Keratinocyte (primary cell): ENCODE data around the gene RDH12. TPM values are rescaled to one million over a fixed set of nuclear protein-coding genes. Genes with fewer than 3 reads are reported as not detected.

Source experiments
- DNase-seq: peaks from one replicate; pipeline ENCODE4 v3.0.0-alpha.2; 2011; ENCODE audit warnings: low read depth, missing footprints, low spot score
- FAIRE-seq: peaks from 2 replicates; lab custom pipeline; 2011; peaks lifted over from hg19 to GRCh38; lab: Jason Lieb, UNC
- H2AFZ ChIP-seq: 2 replicates; pipeline ENCODE4 v1.6.0; 2012; ENCODE audit warnings: low read length, control low read depth, inconsistent platforms; ENCODE audit not compliant: control insufficient read depth
- H3K27ac ChIP-seq: 2 replicates; pipeline ENCODE4 v1.5.1; 2011; ENCODE audit warnings: low read length; ENCODE audit not compliant: control insufficient read depth, insufficient read depth
- H3K27me3 ChIP-seq: 3 replicates; pipeline ENCODE4 v1.6.0; 2011; ENCODE audit warnings: low read length; ENCODE audit not compliant: control insufficient read depth, insufficient read depth; ENCODE audit errors: extremely low read depth
- H3K36me3 ChIP-seq, 2 experiments: 2 replicates in 1 of 2; 3 replicates in 1 of 2; pipeline ENCODE4 v1.5.1; 2011; ENCODE audit warnings: low read length in 2 of 2, mild to moderate bottlenecking in 1 of 2; ENCODE audit not compliant: control insufficient read depth in 2 of 2, insufficient read depth in 2 of 2; ENCODE audit errors: extremely low read depth in 1 of 2
- H3K4me1 ChIP-seq: 3 replicates; pipeline ENCODE4 v1.5.1; 2011; ENCODE audit warnings: low read length; ENCODE audit not compliant: control insufficient read depth, insufficient read depth; ENCODE audit errors: extremely low read depth
- H3K4me2 ChIP-seq: 3 replicates; pipeline ENCODE4 v1.6.0; 2011; ENCODE audit warnings: low read depth, low read length; ENCODE audit not compliant: control insufficient read depth, insufficient read depth; ENCODE audit errors: extremely low read depth
- H3K4me3 ChIP-seq, 3 experiments: fragments of 200-600 bp in 1 of 3; sonication (generic) in 1 of 3; 2 replicates in 2 of 3; 3 replicates in 1 of 3; pipeline ENCODE4 v1.5.1; 2011 to 2016; ENCODE audit warnings: low read length in 3 of 3, mild to moderate bottlenecking in 3 of 3, control low read depth in 2 of 3, inconsistent platforms in 1 of 3, low read depth in 1 of 3, mixed read lengths in 1 of 3, mixed run types in 1 of 3, moderate library complexity in 1 of 3; ENCODE audit not compliant: control insufficient read depth in 2 of 3, insufficient read depth in 2 of 3; ENCODE audit errors: extremely low read depth in 1 of 3
- H3K79me2 ChIP-seq: 2 replicates; pipeline ENCODE4 v1.6.0; 2012; ENCODE audit warnings: low read length; ENCODE audit not compliant: control insufficient read depth, insufficient read depth
- H3K9ac ChIP-seq: 3 replicates; pipeline ENCODE4 v1.6.0; 2011; ENCODE audit warnings: low read length; ENCODE audit not compliant: control insufficient read depth, insufficient read depth; ENCODE audit errors: extremely low read depth
- H3K9me1 ChIP-seq: 3 replicates; pipeline ENCODE4 v1.6.0; 2011; ENCODE audit warnings: low read length; ENCODE audit not compliant: control insufficient read depth, insufficient read depth; ENCODE audit errors: extremely low read depth
- H3K9me3 ChIP-seq: 2 replicates; pipeline ENCODE4 v1.5.1; 2012; ENCODE audit warnings: low read depth, low read length; ENCODE audit not compliant: control insufficient read depth
- H4K20me1 ChIP-seq: 3 replicates; pipeline ENCODE4 v1.6.0; 2011; ENCODE audit warnings: low read length; ENCODE audit not compliant: control insufficient read depth, insufficient read depth; ENCODE audit errors: extremely low read depth
- EZH2 ChIP-seq: IDR thresholded peaks from one replicate; pipeline ENCODE4 v1.6.1; 2012; ENCODE audit warnings: inconsistent platforms, mild to moderate bottlenecking, low read length, moderate library complexity
- dilution Hi-C: fragments of 300-500 bp; cut with MboI; formaldehyde crosslinking; loops from one replicate; pipeline ENCODE4 v1.7.0; 2020; ENCODE audit warnings: low sequenced_read_pairs; ENCODE audit not compliant: extremely low pct_ligation_motif_present
- polyA plus RNA-seq, 5 experiments: library from polyadenylated mRNA; depleted of rRNA in 3 of 5; stranded (reverse) in 3 of 5; stranded (forward) in 1 of 5; unstranded in 1 of 5; fragments of >200 nt; gene quantifications; 1 replicate in 1 of 5; 2 replicates in 3 of 5; 3 replicates in 1 of 5; pipeline versions ENCODE4 v1.2.1 to v1.2.3, GENCODE V29; 2011 to 2012; ENCODE audit warnings: missing spikeins in 2 of 5, low read depth in 1 of 5, low replicate concordance in 1 of 5
- TF ChIP-seq, protein P1 (sequence below), 3 experiments: IDR thresholded peaks in 1 of 3; conservative IDR thresholded peaks in 1 of 3; optimal IDR thresholded peaks in 1 of 3; 2 replicates in 2 of 3; 3 replicates in 1 of 3; pipeline versions ENCODE3 to v1.5.1; 2011; ENCODE audit warnings: low read length in 3 of 3, mild to moderate bottlenecking in 3 of 3, moderate library complexity in 2 of 3, control low read depth in 1 of 3, inconsistent platforms in 1 of 3; ENCODE audit not compliant: insufficient read depth in 2 of 3; ENCODE audit errors: extremely low read depth in 1 of 3

Gene RDH12
- polyA plus RNA-seq, 1 donor (not counting 4 experiments of a cell fraction or from before 2014, with no cell fraction given) = 0.98 TPM

DNA sequence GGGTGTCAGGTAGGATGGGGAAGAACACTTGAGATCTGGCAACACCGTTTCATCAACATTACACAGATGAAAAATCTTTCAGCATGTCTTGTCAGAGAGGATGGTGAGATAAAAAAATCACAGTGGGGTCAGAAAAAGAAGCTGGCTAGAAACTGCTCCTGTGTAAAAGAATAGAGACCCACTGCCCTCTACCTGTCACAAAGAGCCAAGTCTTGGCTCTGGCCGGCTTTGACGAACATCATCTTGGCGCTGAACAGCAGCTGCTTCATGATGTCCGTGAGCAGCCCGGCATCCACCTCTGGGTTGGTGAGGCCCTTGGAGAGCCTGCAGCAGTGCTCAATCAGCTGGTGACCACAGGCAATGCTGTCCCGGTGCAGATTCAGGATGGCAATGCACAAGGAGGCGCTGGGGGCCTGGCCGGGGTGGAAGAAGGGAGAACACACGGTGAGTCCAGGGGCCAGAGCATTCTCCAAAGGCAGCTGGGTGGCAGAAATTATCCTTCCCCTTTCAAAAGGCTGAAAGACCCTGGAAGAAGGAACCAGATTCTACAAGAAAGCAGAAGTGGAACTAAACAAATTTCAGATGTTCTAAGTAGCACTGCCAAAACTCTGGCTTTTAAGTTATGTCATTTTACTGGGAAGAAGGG, 64.5 kb downstream of the RDH12 start:
- no peak overlapping the region for H3K27ac ChIP-seq
- no peaks in the 10 kb centered on the region for H3K9me3 ChIP-seq
- no peaks in the 10 kb centered on the region for H3K9me1 ChIP-seq
- FAIRE-seq = no peak
- H3K4me3 ChIP-seq = no peak overlapping the region
- H4K20me1 ChIP-seq = no peaks in the 10 kb centered on the region
- DNase-seq = no peak
- dilution Hi-C loops = no loop called here
- H3K27me3 ChIP-seq = no peaks in the 10 kb centered on the region
- TF ChIP-seq, protein P1, sequence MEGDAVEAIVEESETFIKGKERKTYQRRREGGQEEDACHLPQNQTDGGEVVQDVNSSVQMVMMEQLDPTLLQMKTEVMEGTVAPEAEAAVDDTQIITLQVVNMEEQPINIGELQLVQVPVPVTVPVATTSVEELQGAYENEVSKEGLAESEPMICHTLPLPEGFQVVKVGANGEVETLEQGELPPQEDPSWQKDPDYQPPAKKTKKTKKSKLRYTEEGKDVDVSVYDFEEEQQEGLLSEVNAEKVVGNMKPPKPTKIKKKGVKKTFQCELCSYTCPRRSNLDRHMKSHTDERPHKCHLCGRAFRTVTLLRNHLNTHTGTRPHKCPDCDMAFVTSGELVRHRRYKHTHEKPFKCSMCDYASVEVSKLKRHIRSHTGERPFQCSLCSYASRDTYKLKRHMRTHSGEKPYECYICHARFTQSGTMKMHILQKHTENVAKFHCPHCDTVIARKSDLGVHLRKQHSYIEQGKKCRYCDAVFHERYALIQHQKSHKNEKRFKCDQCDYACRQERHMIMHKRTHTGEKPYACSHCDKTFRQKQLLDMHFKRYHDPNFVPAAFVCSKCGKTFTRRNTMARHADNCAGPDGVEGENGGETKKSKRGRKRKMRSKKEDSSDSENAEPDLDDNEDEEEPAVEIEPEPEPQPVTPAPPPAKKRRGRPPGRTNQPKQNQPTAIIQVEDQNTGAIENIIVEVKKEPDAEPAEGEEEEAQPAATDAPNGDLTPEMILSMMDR (optimal IDR thresholded peaks at IDR 0.05 in 1 of 3, IDR thresholded peaks at IDR 0.05 in 1 of 3, conservative IDR thresholded peaks at IDR 0.05 in 1 of 3; ENCODE audit: extremely low read depth in 1 of 3, insufficient read depth in 2 of 3, low read length in 3 of 3) = peak in 1 of 3 experiments; percentile 2
- no peak for TF ChIP-seq EZH2
- no peaks in the 10 kb centered on the region for H3K79me2 ChIP-seq
- peaks cover 7% of the 10 kb centered on the region for H3K4me1 ChIP-seq
- H3K36me3 ChIP-seq = peaks cover 14 to 17% of the 10 kb centered on the region in 2 experiments
- no peak overlapping the region for H3K4me2 ChIP-seq
- H3K9ac ChIP-seq = no peak overlapping the region
- H2AFZ ChIP-seq = no peak overlapping the region

DNA sequence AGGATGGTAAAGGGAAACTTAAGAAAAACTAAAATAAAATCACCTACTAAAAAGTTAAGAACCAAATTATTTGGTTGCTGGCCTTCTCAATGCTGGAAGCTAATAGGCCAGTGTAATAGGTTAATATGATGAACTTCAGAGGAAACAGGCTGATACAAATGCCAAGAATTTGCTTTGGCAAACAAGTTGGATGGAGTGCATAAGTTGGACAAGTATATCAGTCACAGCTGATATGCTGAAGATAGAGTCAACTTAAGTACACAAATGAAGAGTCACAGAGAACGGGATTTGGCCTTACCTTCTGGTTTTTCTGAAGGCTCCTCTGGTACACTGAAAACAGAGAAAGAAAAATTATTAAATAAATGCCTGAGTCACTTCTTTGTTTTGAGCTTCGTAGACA, 66.5 kb downstream of the RDH12 start:
- dilution Hi-C loops = no loop called here
- TF ChIP-seq EZH2 = no peak
- TF ChIP-seq, protein P1 (optimal IDR thresholded peaks at IDR 0.05 in 1 of 3, IDR thresholded peaks at IDR 0.05 in 1 of 3, conservative IDR thresholded peaks at IDR 0.05 in 1 of 3; ENCODE audit: extremely low read depth in 1 of 3, insufficient read depth in 2 of 3, low read length in 3 of 3) = no peak
- Histone ChIP-seq H3K4me3 (no peak overlapping the region), H3K4me1 (peaks cover 7% of the 10 kb centered on the region), H3K27me3 (no peaks in the 10 kb centered on the region), H3K36me3 (peaks cover 6 to 12% of the 10 kb centered on the region in 2 experiments), H2AFZ (no peak overlapping the region), H3K9me3 (no peaks in the 10 kb centered on the region), H3K27ac (no peak overlapping the region), H3K4me2 (no peak overlapping the region), H3K9me1 (no peaks in the 10 kb centered on the region), H3K9ac (no peak overlapping the region), H3K79me2 (no peaks in the 10 kb centered on the region), H4K20me1 (no peaks in the 10 kb centered on the region)
- DNase-seq (no peak), FAIRE-seq (no peak)
